Activated gamma-delta T cell (primary cell): ENCODE data around the gene CABP2.
"Not testable (repeated sequence)": the region's sequence is repeated elsewhere in the genome, so short reads cannot be mapped to it uniquely, and the experiment has no call there.

ENCODE experiments used
- DNase-seq: peaks from one replicate; lab custom pipeline; 2025; lab: John Stamatoyannopoulos, UW
- total RNA-seq, 2 donors: gene quantifications; one replicate each; lab custom pipeline; 2026; lab: John Stamatoyannopoulos, UW

CABP2 gene
- 0 to 0.04 reads per million in 2 donors for total RNA-seq

DNA sequence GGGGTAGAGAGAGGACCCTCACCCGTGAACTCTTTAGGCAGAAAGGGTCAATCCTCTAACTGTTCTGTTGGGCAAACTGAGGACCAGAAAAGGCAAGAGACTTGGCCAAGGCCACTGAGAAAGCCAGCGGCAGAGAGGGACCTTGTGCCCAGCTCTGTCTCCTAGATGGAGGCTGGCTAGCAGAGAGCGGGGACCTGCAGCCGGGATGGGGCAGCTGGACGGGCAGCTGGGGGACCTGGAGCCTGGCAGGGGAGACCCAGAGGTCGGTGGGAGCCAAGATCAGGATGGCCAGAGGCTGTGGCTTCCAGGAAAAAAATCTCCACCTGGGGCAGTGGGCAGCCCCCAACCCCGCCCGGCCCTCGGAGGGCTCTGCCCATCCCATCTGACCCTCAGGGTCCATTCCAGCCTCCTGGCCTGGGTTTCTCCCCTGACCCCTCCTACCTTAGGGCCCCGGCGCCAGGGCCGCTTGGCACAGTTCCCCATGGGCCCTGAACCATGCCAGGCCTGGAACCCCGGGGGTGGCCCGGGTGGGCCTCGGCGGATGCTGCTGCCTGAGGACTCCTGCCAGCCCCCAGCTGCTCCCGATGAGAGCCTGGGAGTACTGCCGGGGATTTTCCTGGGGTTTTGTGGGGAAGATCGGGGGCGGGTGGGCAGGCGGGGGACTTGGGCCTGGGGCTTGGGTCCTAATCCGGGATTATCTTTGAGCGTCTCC lies at the start of gene CABP2:
Gene CABP2, minus strand, starts transcription at position 603 of the 712 bp plus-strand sequence. Its CDS starts 120 bp downstream, at position 483.
- DNase-seq: no peak

DNA sequence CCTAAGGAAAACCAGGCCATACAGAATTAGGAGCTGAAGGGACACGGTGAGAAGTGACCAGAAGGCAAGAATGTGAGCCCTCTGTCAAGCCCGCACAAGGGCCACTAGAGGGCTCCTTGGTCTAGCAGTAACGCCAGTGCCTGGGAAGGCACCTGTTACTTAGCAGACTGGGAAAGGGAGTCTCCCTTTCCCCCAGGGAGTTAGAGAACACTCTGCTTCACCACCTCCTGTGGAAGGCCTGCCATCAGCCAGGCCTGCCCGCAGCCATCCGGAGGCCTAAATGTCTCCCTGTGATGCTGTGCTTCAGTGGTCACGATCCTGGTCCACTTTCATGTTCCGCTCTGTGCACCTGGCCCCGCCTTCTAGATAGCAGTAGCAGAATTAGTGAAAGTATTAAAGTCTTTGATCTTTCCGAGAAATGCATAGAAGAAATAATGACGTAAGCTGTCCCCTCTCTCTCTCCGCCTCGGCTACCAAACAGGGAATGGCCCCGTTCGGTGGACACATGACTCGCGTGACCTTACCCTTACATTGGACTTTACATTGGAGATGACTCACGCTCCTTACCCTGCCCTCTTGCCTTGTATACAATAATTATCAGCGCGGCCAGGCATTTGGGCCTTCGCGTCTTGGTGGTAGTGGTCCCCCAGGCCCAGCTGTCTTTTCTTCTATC lies 49.6 kb upstream of the CABP2 start:
- DNase-seq: no peak

DNA sequence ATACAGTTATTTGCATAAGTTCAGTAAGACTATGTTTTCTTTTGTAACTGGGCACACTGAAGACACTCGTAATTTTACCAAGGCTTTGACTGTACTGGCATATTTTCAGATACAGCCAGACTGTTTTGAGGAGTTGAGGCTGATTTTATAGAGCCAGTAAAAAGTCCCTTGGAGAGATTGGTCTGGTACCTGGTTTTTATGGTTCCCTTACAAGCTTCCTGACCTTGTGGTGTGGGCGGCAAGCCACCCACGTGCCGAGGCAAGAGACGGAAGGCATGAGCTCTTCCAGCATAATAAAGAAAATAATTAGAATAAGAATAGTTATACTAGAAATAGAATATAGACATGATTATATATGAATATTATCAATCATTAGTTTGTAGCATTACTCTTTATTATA lies 49.1 kb upstream of the CABP2 start:
- no peak for DNase-seq

DNA sequence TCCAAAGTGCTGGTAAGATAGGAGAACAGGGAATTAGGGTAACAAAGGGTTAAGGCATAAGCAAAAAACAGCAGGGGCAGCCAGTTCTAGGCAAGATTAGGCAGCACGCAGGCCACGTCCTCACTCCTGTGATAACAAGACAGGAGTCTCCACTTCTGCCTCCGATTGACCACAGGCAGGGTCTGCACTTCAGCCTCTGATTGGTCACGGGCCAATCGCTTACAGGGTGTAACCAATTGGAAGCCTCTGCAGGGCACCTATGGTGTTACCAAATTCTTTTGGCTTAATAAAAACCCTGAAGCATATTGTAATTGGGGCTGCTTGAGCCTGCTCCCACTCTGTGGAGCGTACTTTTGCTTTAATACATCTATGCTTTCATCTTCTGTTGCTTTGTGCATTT lies 48.2 kb upstream of the CABP2 start:
- DNase-seq: no peak

DNA sequence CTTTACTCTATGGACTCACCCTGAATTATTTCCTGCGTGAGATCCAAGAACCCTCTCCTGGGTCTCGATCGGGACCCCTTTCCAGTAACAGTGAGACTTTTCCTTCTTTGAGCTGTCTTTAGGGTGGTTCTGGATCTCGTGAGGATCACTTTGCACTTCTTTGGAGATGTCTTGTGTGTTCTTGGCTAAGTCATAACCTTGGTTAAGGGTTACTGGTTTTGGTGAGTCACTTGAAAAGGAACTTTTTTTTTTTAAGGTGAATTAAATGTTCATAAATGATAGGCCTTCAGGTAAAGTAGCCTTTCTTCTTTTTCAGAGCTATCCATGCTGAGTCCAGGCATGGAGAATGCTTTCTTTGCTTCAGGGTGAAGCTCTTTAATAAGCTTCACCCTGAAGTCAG lies 41.0 kb upstream of the CABP2 start:
- no peak for DNase-seq

DNA sequence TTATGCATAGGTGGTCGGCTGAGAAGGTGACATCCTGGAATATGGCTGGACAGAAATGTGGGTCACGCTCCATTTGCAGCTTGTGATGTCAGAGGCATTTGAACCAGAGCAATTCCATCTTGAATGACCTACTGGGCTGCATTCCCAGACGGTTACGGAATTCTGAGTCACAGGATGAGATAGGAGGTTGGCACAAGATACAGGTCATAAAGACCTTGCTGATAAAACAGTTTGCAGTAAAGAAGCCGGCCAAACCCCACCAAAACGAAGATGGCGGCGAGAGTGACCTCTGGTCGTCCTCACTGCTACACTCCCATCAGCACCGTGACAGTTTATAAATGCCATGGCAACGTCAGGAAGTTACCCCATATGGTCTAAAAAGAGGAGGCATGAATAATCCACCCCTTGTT lies 40.5 kb upstream of the CABP2 start:
- DNase-seq: not testable (repeated sequence)

DNA sequence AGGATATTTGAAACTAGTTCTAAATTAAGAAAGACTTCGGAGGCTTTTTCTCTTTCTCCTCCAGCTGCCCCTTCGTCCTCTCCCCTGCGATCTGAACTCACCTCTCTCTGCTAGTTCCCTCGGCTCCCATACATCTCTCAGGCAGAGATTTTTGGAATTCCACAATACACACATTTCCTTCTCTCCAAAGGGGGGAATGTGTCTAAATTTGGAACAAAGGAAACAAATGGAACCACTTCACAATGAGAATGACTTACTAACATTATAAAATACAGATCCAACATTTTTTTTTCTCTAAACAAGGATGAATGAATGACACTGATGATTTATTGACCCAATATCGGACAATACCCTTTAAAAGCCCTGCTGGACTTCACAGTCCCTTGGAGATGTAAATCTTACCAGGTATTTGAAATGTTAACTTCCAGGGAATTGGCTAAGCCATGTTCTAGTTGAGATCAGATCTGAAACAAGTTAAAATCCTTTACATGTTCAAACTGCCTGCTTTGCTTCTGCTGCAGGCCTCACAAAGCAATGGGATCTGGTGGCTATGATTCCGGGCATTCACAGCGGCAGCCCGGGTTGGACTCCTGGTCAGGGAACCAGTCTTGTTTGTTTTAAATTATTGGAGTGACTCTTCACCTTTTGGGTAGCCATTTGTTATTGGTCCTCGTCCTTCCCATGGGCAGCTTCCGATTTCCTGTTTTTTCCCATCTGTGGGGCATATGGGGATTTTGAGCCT lies 39.9 kb upstream of the CABP2 start:
- no peak for DNase-seq

DNA sequence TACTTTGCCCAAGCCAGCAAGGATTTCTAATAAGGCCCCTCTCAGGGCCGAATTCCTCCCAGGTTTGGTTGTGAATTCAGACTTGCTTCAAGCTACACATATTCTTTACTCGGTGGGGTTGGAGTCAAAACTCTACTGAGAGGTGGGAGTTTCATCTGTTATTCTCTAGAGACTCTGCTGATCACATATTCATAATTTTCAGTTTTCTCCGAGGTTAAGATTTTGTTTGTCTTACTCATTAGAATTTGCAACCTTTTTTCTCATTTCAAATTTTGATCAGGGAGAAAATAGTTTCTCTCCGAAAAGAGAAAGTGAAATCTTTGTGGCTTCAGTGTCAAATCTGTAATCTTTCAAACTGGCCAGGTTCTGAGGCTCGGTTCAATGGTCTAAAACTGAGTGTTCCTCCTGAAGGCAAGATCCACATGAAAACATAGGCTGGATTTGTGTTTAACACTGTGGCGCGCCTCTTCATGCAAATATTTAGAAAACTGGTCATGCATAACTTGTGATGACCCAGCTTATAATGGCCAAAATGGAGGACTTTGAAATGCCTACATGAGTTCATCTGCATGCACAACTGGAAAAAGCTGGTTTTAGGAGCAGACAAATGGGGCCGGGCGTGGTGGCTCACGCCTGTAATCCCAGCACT lies 38.8 kb upstream of the CABP2 start:
- no peak for DNase-seq

DNA sequence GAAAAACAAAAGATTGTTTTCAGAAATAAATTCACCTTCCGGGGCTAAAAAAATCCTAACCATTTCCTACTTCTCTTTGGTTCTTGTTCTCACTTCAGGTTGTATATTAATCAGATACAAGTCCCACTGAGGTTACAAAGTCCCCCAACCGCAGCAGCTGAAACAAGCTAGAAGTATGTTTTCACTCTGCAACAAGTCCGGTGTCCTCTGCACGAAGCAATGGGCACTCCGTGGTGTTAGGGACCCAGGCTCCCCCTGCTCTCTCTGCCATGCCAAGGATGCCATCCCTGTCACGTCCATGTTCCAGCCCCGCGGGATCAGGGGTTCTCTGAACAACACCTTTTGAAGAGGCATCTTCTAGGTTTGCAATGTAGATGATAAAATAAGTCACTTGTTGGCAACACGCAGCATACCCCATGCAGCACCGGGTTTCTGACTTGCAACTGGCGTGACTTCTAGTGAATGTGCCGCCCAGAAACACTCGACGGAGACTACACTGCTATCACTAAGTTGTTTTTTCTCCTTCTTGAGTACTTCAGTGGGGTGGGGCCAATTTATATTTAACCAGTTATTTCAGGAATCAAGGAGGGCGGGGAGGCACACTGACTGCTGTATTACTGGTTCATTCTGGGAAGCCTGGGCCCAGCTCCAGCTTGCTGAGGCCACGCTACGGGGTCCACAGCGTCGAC lies 35.0 kb upstream of the CABP2 start:
- DNase-seq: no peak

DNA sequence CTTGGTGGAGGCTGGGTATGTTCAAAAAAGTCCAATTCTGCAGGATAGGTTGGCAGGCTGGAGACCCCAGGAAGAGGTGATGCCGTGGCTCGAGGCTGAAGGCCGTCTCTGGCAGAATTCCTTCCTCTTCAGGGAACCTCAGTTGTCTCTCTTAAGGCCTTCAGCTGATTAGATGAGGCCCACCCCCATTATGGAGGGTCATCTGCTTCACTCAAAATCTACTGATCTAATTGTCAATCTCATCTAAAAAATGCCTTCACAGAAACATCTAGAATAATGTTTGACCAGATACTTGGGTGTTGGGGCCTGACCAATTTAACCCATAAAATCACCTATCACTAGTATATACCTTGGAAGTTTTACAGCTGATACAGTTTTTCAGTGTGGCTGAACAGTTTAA lies 33.0 kb upstream of the CABP2 start:
- no peak for DNase-seq

DNA sequence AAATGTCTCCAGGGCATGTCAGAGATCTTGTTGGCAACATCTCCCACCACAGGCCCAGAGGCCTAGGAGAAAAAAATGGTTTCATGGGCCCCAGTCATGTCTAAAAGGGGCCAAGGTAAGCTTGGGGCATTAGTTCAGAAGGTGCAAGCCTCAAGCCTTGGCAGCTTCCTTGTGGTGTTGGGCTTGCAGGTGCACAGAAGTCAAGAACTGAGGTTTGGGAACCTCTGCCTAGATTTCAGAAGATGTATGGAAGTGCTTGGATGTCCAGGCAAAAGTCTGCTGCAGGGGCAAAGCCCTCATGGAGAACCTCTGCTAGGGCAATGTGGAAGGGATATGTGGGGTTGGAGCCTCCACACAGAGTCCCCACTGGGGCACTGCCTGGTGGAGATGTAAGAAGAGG lies 28.5 kb upstream of the CABP2 start:
- DNase-seq: not testable (repeated sequence)

DNA sequence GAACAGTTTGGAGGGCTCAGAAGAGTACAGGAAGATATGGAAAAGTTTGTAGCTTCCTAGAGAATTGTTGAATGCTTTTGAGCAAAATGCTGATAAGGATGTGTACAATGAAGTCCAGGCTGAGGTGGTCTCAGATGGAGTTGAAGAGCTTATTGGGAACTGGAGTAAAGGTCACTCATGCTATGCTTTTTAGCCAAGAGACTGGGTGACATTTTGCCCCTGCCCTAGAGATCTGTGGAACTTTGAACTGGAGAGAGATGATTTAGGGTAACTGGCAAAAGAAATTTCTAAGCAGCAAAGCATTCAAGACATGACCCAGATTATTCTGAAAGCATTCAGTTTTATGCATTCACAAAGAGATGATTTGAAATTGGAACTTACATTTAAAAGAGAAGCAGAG lies 27.9 kb upstream of the CABP2 start:
- no peak for DNase-seq

DNA sequence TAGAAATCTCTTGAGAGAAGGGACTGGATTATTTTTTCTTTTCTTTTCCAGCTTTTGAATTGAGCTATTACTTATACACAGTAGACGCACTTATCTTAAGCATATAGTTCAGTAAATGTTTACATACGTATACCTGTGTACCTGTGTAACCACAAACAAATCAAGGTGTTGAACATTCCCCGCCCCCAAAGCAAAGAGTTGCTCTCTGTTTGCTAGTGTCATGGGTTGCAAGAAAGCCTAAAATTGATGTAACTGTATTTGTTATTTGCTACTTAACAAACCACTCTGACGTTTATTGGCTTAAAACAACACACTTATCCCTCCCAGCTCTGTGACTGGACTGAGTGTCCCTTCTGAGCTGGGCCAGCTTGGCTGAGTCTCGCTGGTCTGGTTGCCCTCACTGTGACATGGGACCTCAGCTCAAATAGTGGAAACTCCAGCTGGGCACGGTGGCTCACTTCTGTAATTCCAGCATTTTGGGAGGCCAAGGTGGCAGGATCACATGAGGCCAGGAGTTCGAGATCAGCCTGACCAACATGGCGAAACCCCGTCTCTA lies 25.4 kb upstream of the CABP2 start:
- DNase-seq: no peak

DNA sequence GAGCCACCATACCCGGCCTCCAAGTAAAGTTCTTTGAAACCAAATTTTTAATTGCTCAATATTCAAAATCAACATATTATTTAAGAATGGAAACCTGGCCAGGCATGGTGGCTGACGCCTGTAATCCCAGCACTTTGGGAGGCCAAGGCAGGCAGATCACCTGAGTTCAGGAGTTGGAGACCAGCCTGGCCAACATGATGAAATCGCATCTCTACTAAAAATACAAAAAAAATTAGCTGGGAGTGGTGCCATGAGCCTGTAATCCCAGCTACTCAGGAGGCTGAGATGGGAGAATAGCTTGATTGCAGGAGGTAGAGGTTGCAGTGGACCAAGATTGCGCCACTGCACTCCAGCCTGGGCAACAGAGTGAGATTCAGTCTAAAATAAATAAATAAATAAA lies 24.9 kb upstream of the CABP2 start:
- not testable (repeated sequence) for DNase-seq

DNA sequence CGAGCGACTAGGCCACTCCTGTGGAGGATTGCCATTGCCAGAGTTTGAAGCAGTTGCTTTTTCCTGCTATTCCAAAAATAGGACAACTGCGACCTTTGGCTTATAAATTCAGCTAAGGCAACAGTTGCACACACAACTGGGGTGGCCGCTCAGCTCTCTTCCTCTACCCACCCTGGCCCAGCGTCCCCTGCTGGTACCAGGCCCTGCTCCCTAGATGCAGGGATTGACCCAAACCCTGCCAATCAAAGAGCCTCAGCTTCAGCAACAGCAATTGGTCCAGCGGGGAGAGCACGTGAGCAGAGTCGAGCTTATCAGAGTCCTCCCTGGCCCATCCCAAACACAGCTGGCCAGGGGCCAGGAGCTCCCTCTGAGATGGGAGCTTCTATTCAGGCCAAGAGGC lies 22.0 kb upstream of the CABP2 start:
- no peak for DNase-seq

DNA sequence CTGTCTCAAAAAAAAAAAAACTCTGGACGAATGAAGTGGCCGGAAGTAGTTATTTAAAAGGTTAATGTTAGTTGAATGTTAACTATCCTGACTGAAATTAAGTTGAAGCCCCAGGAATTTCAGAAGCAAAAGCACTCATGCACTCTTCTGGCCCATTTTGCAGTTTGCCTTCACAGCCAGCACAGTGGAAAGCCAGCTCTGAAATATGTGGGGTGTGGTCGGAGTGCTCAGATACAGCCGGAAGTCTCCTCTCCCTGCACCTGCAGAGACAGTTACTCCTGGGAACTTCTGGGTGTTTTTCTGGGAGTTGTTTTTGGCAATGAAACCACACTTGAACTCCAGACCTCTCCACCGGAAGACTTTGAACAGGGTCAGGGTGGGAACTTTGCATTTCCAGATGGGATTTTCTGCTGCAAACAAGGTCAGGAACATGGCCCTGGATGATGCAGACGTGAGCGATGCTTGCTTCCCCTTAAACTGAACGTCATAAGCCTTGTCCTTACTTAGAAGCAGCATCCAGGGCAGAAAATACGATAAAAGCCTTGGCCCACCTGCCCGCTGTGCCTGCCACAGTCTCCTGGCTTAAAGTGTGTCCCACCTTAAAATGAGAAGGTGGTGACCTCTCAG lies 21.5 kb upstream of the CABP2 start:
- DNase-seq: no peak

DNA sequence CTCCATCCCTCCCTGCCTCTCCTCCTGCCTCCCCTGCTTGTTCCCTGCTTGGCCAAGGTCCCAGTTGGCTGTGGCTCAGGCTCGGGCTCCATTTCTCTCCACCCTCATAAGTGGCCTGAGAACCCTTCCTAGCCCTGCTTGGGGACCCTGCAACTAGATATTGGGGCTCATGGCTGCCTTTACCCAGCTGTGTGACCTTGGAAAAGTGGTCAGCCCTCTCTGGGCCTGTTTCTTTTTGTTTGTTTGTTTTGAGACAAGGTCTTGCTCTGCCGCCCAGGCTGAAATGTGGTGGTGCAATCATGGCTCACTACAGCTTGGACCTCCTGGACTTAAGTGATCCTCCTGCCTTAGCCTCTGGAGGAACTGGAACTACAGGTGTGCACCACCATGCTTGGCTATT lies 20.3 kb upstream of the CABP2 start:
- DNase-seq: no peak

DNA sequence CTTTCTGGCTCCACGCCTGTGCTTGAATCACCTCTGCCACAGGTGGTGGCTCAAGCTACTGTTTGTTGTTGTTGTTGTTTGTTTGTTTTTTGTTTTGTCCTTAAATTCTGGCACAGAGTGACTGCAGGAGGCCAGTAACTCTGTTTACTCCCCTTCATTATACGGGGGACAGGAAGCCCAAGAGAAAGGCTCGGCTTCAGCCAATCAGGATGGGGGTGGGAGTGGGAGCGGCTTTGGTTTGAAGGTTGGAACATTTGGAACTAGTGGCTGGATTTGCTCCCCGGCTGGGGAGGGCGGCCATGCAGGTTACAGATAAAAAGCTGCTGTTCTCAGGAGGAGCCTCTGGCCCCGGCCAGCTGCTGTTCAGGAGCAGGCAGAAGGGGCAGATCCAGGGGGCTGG lies 19.7 kb upstream of the CABP2 start:
- no peak for DNase-seq

DNA sequence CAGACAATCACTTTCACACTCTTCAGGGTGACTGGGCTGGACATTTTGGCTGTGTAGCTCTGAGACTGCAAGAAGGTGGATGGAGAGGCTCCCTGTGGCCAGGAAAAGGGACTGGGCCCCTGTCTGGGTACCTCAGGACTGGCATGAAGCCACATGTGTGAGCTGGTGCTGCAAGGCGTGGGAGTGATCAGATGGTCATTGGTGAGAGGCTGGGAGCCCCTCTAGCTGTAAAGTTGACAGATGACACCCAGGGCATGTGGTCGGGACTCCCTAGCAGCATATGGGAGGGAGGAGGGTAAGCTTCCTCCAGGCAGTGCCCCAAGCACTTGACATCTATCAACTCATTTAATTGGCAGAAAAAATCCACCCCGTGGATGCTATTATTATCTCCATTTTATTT lies 18.9 kb upstream of the CABP2 start:
- DNase-seq: no peak

DNA sequence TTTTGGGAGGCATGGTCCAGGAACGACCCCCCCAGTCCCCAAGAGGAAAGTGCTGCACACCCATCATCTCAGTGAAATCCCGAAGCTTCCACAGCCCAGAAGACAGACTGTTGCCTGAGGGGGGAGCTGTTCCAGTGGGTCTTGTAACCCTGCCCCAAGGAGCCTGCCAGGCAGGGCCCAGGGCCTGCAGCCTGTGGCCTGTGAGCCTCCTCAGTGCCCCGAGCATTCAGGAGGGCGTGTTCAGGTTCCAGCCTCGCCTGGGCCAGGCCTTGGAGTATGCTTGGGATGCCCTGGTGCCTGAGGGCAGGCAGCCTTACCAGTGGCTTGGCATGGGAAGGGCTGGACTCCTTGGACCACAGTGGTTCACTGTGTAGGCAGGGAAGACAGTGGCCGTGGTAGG lies 18.0 kb upstream of the CABP2 start:
- no peak for DNase-seq

DNA sequence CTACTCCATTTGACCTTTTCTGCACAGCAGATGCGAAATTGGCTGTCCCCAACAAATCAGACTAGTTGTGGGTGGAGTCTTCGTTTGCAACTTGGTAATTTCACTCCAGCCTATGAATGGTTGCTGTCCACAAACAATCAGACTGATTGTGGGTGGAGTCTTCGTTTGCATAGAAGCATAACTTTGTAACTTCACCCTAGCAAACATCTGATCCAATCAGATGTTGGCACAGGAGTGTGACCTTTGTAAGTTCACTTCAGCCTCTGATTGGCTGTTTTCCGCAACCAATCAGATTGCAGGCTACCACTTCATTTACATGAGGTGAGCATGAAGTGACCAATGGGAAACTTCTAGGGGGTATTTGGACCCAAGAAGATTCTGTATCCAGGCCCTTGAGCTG lies 16.3 kb upstream of the CABP2 start:
- no peak for DNase-seq
